H1 (cell line): ENCODE measurements around the gene RNASE4. TPM values are rescaled to one million over a fixed set of nuclear protein-coding genes. Genes with fewer than 3 reads are reported as not detected.

ENCODE experiments used
- CHD2 ChIP-seq: IDR thresholded peaks from 2 replicates; pipeline ENCODE4 v1.6.1; 2012; ENCODE audit warnings: low read length, improper control_type of control experiment
- KDM1A ChIP-seq: fragments of 200-600, 300-600 bp; sonication (generic); IDR thresholded peaks from 2 replicates; pipeline ENCODE4 v1.7.1; 2016; ENCODE audit warnings: mild to moderate bottlenecking, low read length, borderline replicate concordance
- NANOG ChIP-seq: IDR thresholded peaks from 2 replicates; pipeline ENCODE4 v1.6.1; 2011; ENCODE audit warnings: low read length, low read depth, mild to moderate bottlenecking, inconsistent platforms; ENCODE audit not compliant: insufficient read depth, poor library complexity, severe bottlenecking
- RAD21 ChIP-seq, 2 experiments: IDR thresholded peaks in 1 of 2; conservative IDR thresholded peaks in 1 of 2; 2 replicates each; pipeline ENCODE4 v1.6.1; 2011; ENCODE audit warnings: low read depth in 2 of 2, low read length in 2 of 2, improper control_type of control experiment in 1 of 2, inconsistent platforms in 1 of 2, mild to moderate bottlenecking in 1 of 2, moderate library complexity in 1 of 2
- SIX5 ChIP-seq: IDR thresholded peaks from 2 replicates; pipeline ENCODE4 v1.6.1; 2011; ENCODE audit warnings: mild to moderate bottlenecking, low read depth, low read length
- SRF ChIP-seq: IDR thresholded peaks from 2 replicates; pipeline ENCODE4 v1.6.1; 2011; ENCODE audit warnings: mild to moderate bottlenecking, low read depth, low read length, moderate library complexity
- polyA plus RNA-seq, 7 experiments: library from polyadenylated mRNA; depleted of rRNA in 3 of 7; stranded (reverse) in 5 of 7; unstranded in 2 of 7; fragments of >200 nt in 5 of 7; fragments of 200-250 nt in 2 of 7; gene quantifications; 1 replicate in 5 of 7; 2 replicates in 1 of 7; 4 replicates in 1 of 7; pipeline versions ENCODE4 v1.2.1 to v1.2.3, GENCODE V29; 2011 to 2013; ENCODE audit warnings: missing spikeins in 2 of 7, mixed read lengths in 2 of 7
- total RNA-seq: library from RNA; stranded (reverse); fragmentation: NEBNext Ultra II Directional; extraction: Animal tissue kit (Norgen Biotek cat#: 25700); gene quantifications from 2 replicates; pipeline ENCODE4 v1.2.1, GENCODE V29; 2021
- TF ChIP-seq, protein P1 (sequence below): fragments of 300-600 bp; sonication (generic); IDR thresholded peaks from 2 replicates; pipeline ENCODE4 v1.7.1; 2012; ENCODE audit warnings: low read length, moderate library complexity, mild to moderate bottlenecking, inconsistent platforms; ENCODE audit not compliant: insufficient replicate concordance
- TF ChIP-seq, protein P2 (sequence below): IDR thresholded peaks from 2 replicates; pipeline ENCODE4 v1.6.1; 2012; ENCODE audit warnings: inconsistent platforms

RNASE4 gene
- total and polyA plus RNA-seq, 2 of the 8 experiments (the other 6 are each of a cell fraction or from before 2014, with no cell fraction given): 0.61 to 3.5 TPM

DNA sequence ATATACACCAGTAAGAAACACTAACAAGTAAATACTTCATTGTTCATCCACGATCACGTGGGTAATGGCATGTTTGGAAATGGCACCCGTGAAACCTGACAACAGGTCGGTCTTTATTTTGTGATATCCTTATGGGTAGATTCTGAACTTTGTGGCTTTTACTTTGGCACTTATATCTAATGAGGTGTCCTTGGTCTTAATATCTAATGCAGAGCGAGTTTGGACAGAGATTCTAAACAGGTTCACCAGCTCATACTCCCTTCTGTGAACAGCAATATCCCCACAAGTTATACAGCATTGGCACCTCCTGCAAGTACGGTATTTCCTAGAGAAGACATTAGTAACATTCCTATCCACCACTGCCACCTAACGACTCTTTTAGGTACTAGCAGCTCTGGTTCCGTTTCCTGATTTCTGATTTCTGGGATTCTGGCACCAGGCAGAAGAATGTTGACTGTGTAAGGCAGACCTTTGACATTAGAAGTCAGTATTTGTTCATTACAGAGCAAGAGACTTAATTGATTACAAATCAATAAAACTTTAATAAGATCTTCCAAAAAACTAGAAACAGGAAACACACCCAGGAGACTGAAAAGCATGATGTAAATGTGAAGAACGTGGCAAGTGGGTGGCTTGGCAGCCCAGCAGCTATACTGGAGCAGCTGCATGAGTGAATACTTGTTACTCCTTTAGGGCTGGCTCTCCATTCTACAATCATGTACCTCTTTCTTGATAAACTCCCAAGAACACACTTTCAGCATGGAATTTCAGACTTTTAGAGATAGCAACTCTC, 6.7 kb downstream of the RNASE4 start (continued):
- TF ChIP-seq KDM1A: no peak
- TF ChIP-seq, protein P1, sequence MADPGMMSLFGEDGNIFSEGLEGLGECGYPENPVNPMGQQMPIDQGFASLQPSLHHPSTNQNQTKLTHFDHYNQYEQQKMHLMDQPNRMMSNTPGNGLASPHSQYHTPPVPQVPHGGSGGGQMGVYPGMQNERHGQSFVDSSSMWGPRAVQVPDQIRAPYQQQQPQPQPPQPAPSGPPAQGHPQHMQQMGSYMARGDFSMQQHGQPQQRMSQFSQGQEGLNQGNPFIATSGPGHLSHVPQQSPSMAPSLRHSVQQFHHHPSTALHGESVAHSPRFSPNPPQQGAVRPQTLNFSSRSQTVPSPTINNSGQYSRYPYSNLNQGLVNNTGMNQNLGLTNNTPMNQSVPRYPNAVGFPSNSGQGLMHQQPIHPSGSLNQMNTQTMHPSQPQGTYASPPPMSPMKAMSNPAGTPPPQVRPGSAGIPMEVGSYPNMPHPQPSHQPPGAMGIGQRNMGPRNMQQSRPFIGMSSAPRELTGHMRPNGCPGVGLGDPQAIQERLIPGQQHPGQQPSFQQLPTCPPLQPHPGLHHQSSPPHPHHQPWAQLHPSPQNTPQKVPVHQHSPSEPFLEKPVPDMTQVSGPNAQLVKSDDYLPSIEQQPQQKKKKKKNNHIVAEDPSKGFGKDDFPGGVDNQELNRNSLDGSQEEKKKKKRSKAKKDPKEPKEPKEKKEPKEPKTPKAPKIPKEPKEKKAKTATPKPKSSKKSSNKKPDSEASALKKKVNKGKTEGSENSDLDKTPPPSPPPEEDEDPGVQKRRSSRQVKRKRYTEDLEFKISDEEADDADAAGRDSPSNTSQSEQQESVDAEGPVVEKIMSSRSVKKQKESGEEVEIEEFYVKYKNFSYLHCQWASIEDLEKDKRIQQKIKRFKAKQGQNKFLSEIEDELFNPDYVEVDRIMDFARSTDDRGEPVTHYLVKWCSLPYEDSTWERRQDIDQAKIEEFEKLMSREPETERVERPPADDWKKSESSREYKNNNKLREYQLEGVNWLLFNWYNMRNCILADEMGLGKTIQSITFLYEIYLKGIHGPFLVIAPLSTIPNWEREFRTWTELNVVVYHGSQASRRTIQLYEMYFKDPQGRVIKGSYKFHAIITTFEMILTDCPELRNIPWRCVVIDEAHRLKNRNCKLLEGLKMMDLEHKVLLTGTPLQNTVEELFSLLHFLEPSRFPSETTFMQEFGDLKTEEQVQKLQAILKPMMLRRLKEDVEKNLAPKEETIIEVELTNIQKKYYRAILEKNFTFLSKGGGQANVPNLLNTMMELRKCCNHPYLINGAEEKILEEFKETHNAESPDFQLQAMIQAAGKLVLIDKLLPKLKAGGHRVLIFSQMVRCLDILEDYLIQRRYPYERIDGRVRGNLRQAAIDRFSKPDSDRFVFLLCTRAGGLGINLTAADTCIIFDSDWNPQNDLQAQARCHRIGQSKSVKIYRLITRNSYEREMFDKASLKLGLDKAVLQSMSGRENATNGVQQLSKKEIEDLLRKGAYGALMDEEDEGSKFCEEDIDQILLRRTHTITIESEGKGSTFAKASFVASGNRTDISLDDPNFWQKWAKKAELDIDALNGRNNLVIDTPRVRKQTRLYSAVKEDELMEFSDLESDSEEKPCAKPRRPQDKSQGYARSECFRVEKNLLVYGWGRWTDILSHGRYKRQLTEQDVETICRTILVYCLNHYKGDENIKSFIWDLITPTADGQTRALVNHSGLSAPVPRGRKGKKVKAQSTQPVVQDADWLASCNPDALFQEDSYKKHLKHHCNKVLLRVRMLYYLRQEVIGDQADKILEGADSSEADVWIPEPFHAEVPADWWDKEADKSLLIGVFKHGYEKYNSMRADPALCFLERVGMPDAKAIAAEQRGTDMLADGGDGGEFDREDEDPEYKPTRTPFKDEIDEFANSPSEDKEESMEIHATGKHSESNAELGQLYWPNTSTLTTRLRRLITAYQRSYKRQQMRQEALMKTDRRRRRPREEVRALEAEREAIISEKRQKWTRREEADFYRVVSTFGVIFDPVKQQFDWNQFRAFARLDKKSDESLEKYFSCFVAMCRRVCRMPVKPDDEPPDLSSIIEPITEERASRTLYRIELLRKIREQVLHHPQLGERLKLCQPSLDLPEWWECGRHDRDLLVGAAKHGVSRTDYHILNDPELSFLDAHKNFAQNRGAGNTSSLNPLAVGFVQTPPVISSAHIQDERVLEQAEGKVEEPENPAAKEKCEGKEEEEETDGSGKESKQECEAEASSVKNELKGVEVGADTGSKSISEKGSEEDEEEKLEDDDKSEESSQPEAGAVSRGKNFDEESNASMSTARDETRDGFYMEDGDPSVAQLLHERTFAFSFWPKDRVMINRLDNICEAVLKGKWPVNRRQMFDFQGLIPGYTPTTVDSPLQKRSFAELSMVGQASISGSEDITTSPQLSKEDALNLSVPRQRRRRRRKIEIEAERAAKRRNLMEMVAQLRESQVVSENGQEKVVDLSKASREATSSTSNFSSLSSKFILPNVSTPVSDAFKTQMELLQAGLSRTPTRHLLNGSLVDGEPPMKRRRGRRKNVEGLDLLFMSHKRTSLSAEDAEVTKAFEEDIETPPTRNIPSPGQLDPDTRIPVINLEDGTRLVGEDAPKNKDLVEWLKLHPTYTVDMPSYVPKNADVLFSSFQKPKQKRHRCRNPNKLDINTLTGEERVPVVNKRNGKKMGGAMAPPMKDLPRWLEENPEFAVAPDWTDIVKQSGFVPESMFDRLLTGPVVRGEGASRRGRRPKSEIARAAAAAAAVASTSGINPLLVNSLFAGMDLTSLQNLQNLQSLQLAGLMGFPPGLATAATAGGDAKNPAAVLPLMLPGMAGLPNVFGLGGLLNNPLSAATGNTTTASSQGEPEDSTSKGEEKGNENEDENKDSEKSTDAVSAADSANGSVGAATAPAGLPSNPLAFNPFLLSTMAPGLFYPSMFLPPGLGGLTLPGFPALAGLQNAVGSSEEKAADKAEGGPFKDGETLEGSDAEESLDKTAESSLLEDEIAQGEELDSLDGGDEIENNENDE: peak; percentile 59
- TF ChIP-seq NANOG: no peak
- no peak for TF ChIP-seq SRF
- TF ChIP-seq CHD2: no peak
- TF ChIP-seq RAD21 (IDR thresholded peaks at IDR 0.05 in 1 of 2, conservative IDR thresholded peaks at IDR 0.05 in 1 of 2; ENCODE audit: low read depth in 2 of 2, low read length in 2 of 2): peak; percentile 89 to 92
- TF ChIP-seq, protein P2, sequence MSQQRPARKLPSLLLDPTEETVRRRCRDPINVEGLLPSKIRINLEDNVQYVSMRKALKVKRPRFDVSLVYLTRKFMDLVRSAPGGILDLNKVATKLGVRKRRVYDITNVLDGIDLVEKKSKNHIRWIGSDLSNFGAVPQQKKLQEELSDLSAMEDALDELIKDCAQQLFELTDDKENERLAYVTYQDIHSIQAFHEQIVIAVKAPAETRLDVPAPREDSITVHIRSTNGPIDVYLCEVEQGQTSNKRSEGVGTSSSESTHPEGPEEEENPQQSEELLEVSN: no peak
- TF ChIP-seq SIX5: no peak
